ENCODE measurements around the gene EMD. TPM values are rescaled to one million over a fixed set of nuclear protein-coding genes. Genes with fewer than 3 reads are reported as not detected.
A peak's percentile ranks its signal among the peaks of the same experiment; 100 is the strongest.

Gene EMD
- total RNA-seq, 2 experiments from 2014 or later: 75.9 to 89.4 TPM

GRCh38 chrX:154357205-154357604 lies 21.9 kb upstream of the EMD start:
- ATAC-seq (peak; percentile 23), DNase-seq (no peak)
- POLR2A ChIA-PET: no interaction called here
- H3K4me3 Mint-ChIP-seq: no peak overlapping the region
- H3K9me3 Mint-ChIP-seq (ENCODE audit: low read depth): no peaks in the 10 kb centered on the region
- peaks cover 18% of the 10 kb centered on the region for H3K36me3 Mint-ChIP-seq (ENCODE audit: low read depth)
- H3K27ac Mint-ChIP-seq: no peak overlapping the region
- intact Hi-C loops (cut with DNase I, micrococcal nuclease): no loop called here
- H3K27me3 Mint-ChIP-seq: no peaks in the 10 kb centered on the region
- H3K4me1 Mint-ChIP-seq: peaks cover 25% of the 10 kb centered on the region
- CTCF ChIA-PET: no interaction called here

- peaks cover 22% of the 10 kb centered on the region for H3K36me3 Mint-ChIP-seq (ENCODE audit: low read depth)
- CTCF ChIA-PET: no interaction called here
- intact Hi-C loops (cut with DNase I, micrococcal nuclease): no loop called here
- H3K27me3 Mint-ChIP-seq: no peaks in the 10 kb centered on the region
- no peak for ATAC-seq
- DNase-seq: no peak
- H3K4me3 Mint-ChIP-seq: no peak overlapping the region
- peaks cover 24% of the 10 kb centered on the region for H3K4me1 Mint-ChIP-seq
- POLR2A ChIA-PET: no interaction called here
- H3K27ac Mint-ChIP-seq: no peak overlapping the region
- no peaks in the 10 kb centered on the region for H3K9me3 Mint-ChIP-seq (ENCODE audit: low read depth)
These were observed 21.1 kb upstream of the EMD start for GRCh38 chrX:154358011-154358410.

GRCh38 chrX:154358829-154359228 lies 20.3 kb upstream of the EMD start:
- Mint-ChIP-seq H3K27me3 (no peaks in the 10 kb centered on the region), H3K36me3 (ENCODE audit: low read depth) (peaks cover 24% of the 10 kb centered on the region), H3K4me1 (peaks cover 20% of the 10 kb centered on the region), H3K27ac (peak overlapping the region; percentile 21), H3K9me3 (ENCODE audit: low read depth) (no peaks in the 10 kb centered on the region), H3K4me3 (no peak overlapping the region)
- intact Hi-C loops (cut with DNase I, micrococcal nuclease): no loop called here
- POLR2A ChIA-PET: no interaction called here
- DNase-seq (no peak), ATAC-seq (no peak)
- CTCF ChIA-PET: no interaction called here

- POLR2A ChIA-PET: no interaction called here
- no peak for DNase-seq
- H3K4me1 Mint-ChIP-seq: peaks cover 20% of the 10 kb centered on the region
- no peaks in the 10 kb centered on the region for H3K9me3 Mint-ChIP-seq (ENCODE audit: low read depth)
- H3K4me3 Mint-ChIP-seq: no peak overlapping the region
- no peak for ATAC-seq
- intact Hi-C loops (cut with DNase I, micrococcal nuclease): no loop called here
- CTCF ChIA-PET: no interaction called here
- H3K27ac Mint-ChIP-seq: no peak overlapping the region
- H3K36me3 Mint-ChIP-seq (ENCODE audit: low read depth): peaks cover 22% of the 10 kb centered on the region
- H3K27me3 Mint-ChIP-seq: no peaks in the 10 kb centered on the region
These were observed 19.5 kb upstream of the EMD start for GRCh38 chrX:154359362-154360154.

- CTCF ChIA-PET: no interaction called here
- Mint-ChIP-seq H3K4me1 (peaks cover 20% of the 10 kb centered on the region), H3K36me3 (ENCODE audit: low read depth) (peaks cover 27% of the 10 kb centered on the region), H3K27ac (no peak overlapping the region), H3K9me3 (ENCODE audit: low read depth) (no peaks in the 10 kb centered on the region), H3K4me3 (no peak overlapping the region), H3K27me3 (no peaks in the 10 kb centered on the region)
- intact Hi-C loops (cut with DNase I, micrococcal nuclease): no loop called here
- DNase-seq: no peak
- POLR2A ChIA-PET: no interaction called here
- ATAC-seq: no peak
These were observed 18.9 kb upstream of the EMD start for GRCh38 chrX:154360155-154360713.

GRCh38 chrX:154362085-154362742 lies 16.9 kb upstream of the EMD start:
- no peak overlapping the region for H3K27ac Mint-ChIP-seq
- H3K9me3 Mint-ChIP-seq (ENCODE audit: low read depth): no peaks in the 10 kb centered on the region
- H3K4me3 Mint-ChIP-seq: no peak overlapping the region
- ATAC-seq (no peak), DNase-seq (no peak)
- H3K36me3 Mint-ChIP-seq (ENCODE audit: low read depth): peaks cover 33% of the 10 kb centered on the region
- intact Hi-C loops (cut with DNase I, micrococcal nuclease): no loop called here
- H3K4me1 Mint-ChIP-seq: peaks cover 16% of the 10 kb centered on the region
- ChIA-PET CTCF (no interaction called here), POLR2A (no interaction called here)
- H3K27me3 Mint-ChIP-seq: no peaks in the 10 kb centered on the region

- Mint-ChIP-seq H3K9me3 (ENCODE audit: low read depth) (no peaks in the 10 kb centered on the region), H3K4me3 (no peak overlapping the region), H3K27ac (no peak overlapping the region), H3K36me3 (ENCODE audit: low read depth) (peaks cover 32% of the 10 kb centered on the region), H3K4me1 (peaks cover 10% of the 10 kb centered on the region), H3K27me3 (no peaks in the 10 kb centered on the region)
- POLR2A ChIA-PET: no interaction called here
- ATAC-seq: no peak
- DNase-seq: no peak
- CTCF ChIA-PET: interaction anchor here (1.1 kb wide), 1 partner anchor 9 kb away, joined by 3 read pairs; no protein-coding TSS in a partner anchor
- intact Hi-C loops (cut with DNase I, micrococcal nuclease): no loop called here
These were observed 15.2 kb upstream of the EMD start for GRCh38 chrX:154363706-154364439.

GRCh38 chrX:154365052-154365600 lies 14.0 kb upstream of the EMD start:
- Mint-ChIP-seq H3K27ac (no peak overlapping the region), H3K4me3 (no peak overlapping the region), H3K36me3 (ENCODE audit: low read depth) (peaks cover 37% of the 10 kb centered on the region), H3K27me3 (no peaks in the 10 kb centered on the region), H3K4me1 (peaks cover 10% of the 10 kb centered on the region), H3K9me3 (ENCODE audit: low read depth) (no peaks in the 10 kb centered on the region)
- CTCF ChIA-PET: no interaction called here
- POLR2A ChIA-PET: no interaction called here
- intact Hi-C loops (cut with DNase I, micrococcal nuclease): no loop called here
- ATAC-seq (no peak), DNase-seq (no peak)

- CTCF ChIA-PET: no interaction called here
- H3K4me3 Mint-ChIP-seq: no peak overlapping the region
- no peaks in the 10 kb centered on the region for H3K9me3 Mint-ChIP-seq (ENCODE audit: low read depth)
- no peak for DNase-seq
- POLR2A ChIA-PET: no interaction called here
- intact Hi-C loops (cut with DNase I, micrococcal nuclease): no loop called here
- H3K4me1 Mint-ChIP-seq: peaks cover 10% of the 10 kb centered on the region
- no peaks in the 10 kb centered on the region for H3K27me3 Mint-ChIP-seq
- H3K27ac Mint-ChIP-seq: no peak overlapping the region
- peaks cover 33% of the 10 kb centered on the region for H3K36me3 Mint-ChIP-seq (ENCODE audit: low read depth)
- no peak for ATAC-seq
These were observed 13.0 kb upstream of the EMD start for GRCh38 chrX:154365997-154366665.

- POLR2A ChIA-PET: no interaction called here
- intact Hi-C loops (cut with DNase I, micrococcal nuclease): no loop called here
- ATAC-seq (no peak), DNase-seq (no peak)
- H3K27me3 Mint-ChIP-seq: no peaks in the 10 kb centered on the region
- no peaks in the 10 kb centered on the region for H3K9me3 Mint-ChIP-seq (ENCODE audit: low read depth)
- peaks cover 33% of the 10 kb centered on the region for H3K36me3 Mint-ChIP-seq (ENCODE audit: low read depth)
- no peak overlapping the region for H3K27ac Mint-ChIP-seq
- no peak overlapping the region for H3K4me3 Mint-ChIP-seq
- CTCF ChIA-PET: no interaction called here
- H3K4me1 Mint-ChIP-seq: peaks cover 10% of the 10 kb centered on the region
These were observed 12.4 kb upstream of the EMD start for GRCh38 chrX:154366666-154367055.

All from activated CD4-positive, alpha-beta T cell treated with anti-CD3 and anti-CD28 coated beads for 36 hours (primary cell).